Ovary (tissue), 3 donors: Measurements from ENCODE around the gene HSP90B1.

Source experiments
- CTCF ChIP-seq, 3 donors: fragments of 450-650 bp in 2 of 3; fragments of 200-600 bp in 1 of 3; IDR thresholded peaks; one replicate each; pipeline versions ENCODE4 v1.5.1 to v1.8.0; 2016 to 2022; ENCODE audit warnings: antibody characterized with exemption in 3 of 3, mild to moderate bottlenecking in 1 of 3
- EP300 ChIP-seq: sonication (generic); formaldehyde crosslinking; IDR thresholded peaks from one replicate; pipeline ENCODE4 v1.6.1; 2017; ENCODE audit warnings: antibody characterized with exemption
- POLR2A ChIP-seq: fragments of 450-650 bp; IDR thresholded peaks from one replicate; pipeline ENCODE4 v1.6.1; 2017; ENCODE audit warnings: antibody characterized with exemption, mild to moderate bottlenecking, moderate library complexity
- donor health status: DM: no; HTN: no; CAD: no.

- no peak for TF ChIP-seq EP300
- TF ChIP-seq CTCF (IDR thresholded peaks at IDR 0.05) = no peak
- no peak for TF ChIP-seq POLR2A
Measured at GRCh38 chr12:103883908-103884307, 46.3 kb upstream of the HSP90B1 start.
